Measurements from ENCODE around the gene VEZT.

- no peak for TF ChIP-seq CTCF (IDR thresholded peaks at IDR 0.05; ENCODE audit: borderline replicate concordance, extremely low read depth, low read length, poor library complexity, severe bottlenecking)
- no peak for TF ChIP-seq EZH2 (IDR thresholded peaks at IDR 0.05; ENCODE audit: borderline replicate concordance, low read depth, low read length, severe bottlenecking)
Observed at GRCh38 chr12:95169368-95169767, 48.2 kb upstream of the VEZT start.
